Measurements from ENCODE around the gene ARHGAP26. TPM values are rescaled to one million over a fixed set of nuclear protein-coding genes. Genes with fewer than 3 reads are reported as not detected.

ARHGAP26 gene
- total RNA-seq, 4 donors from 2014 or later, result 11.1 to 36.1 (median 21.8) TPM

GRCh38 chr5:143066556-143067281 lies 296.5 kb downstream of the ARHGAP26 start:
- peaks cover 55% of the 10 kb centered on the region for H3K4me1 ChIP-seq
- H3K4me3 ChIP-seq, result no peak overlapping the region
- peak overlapping the region; percentile 49 for H3K27ac ChIP-seq
- whole genome bisulfite sequencing, result 57% methylated on average over 8 of the region's 8 CpGs
- H3K9me3 ChIP-seq, result no peaks in the 10 kb centered on the region
- no peaks in the 10 kb centered on the region for H3K27me3 ChIP-seq
- TF ChIP-seq POLR2A (IDR thresholded peaks at IDR 0.05), result no peak
- no peak for TF ChIP-seq CTCF (IDR thresholded peaks at IDR 0.05)
- TF ChIP-seq EP300 (IDR thresholded peaks at IDR 0.05), result no peak
- no peak for TF ChIP-seq POLR2AphosphoS5 (IDR thresholded peaks at IDR 0.05)
- H3K36me3 ChIP-seq, result no peaks in the 10 kb centered on the region
- no peak for DNase-seq (ENCODE audit: low spot score in 2 of 2)

GRCh38 chr5:143068712-143069111 lies 298.5 kb downstream of the ARHGAP26 start:
- DNase-seq (ENCODE audit: low spot score in 2 of 2), result no peak
- Histone ChIP-seq H3K27ac (no peak overlapping the region), H3K4me3 (no peak overlapping the region), H3K27me3 (no peaks in the 10 kb centered on the region), H3K4me1 (peaks cover 35% of the 10 kb centered on the region), H3K36me3 (no peaks in the 10 kb centered on the region), H3K9me3 (no peaks in the 10 kb centered on the region)
- no peak for TF ChIP-seq CTCF (IDR thresholded peaks at IDR 0.05)
- TF ChIP-seq EP300 (IDR thresholded peaks at IDR 0.05), result no peak
- TF ChIP-seq POLR2AphosphoS5 (IDR thresholded peaks at IDR 0.05), result no peak
- no peak for TF ChIP-seq POLR2A (IDR thresholded peaks at IDR 0.05)

GRCh38 chr5:143071927-143072326 lies 301.8 kb downstream of the ARHGAP26 start:
- DNase-seq (ENCODE audit: low spot score in 2 of 2), result no peak
- Histone ChIP-seq H3K9me3 (no peaks in the 10 kb centered on the region), H3K4me1 (peaks cover 4% of the 10 kb centered on the region), H3K4me3 (no peak overlapping the region), H3K36me3 (no peaks in the 10 kb centered on the region), H3K27me3 (no peaks in the 10 kb centered on the region), H3K27ac (no peak overlapping the region)
- TF ChIP-seq POLR2AphosphoS5 (IDR thresholded peaks at IDR 0.05), result no peak
- no peak for TF ChIP-seq CTCF (IDR thresholded peaks at IDR 0.05)
- no peak for TF ChIP-seq POLR2A (IDR thresholded peaks at IDR 0.05)
- TF ChIP-seq EP300 (IDR thresholded peaks at IDR 0.05), result no peak

- Histone ChIP-seq H3K4me3 (no peak overlapping the region), H3K27me3 (no peaks in the 10 kb centered on the region), H3K36me3 (no peaks in the 10 kb centered on the region), H3K4me1 (no peaks in the 10 kb centered on the region), H3K9me3 (no peaks in the 10 kb centered on the region), H3K27ac (no peak overlapping the region)
- DNase-seq (ENCODE audit: low spot score in 2 of 2), result no peak
- no peak for TF ChIP-seq POLR2AphosphoS5 (IDR thresholded peaks at IDR 0.05)
- TF ChIP-seq CTCF (IDR thresholded peaks at IDR 0.05), result no peak
- no peak for TF ChIP-seq POLR2A (IDR thresholded peaks at IDR 0.05)
- no peak for TF ChIP-seq EP300 (IDR thresholded peaks at IDR 0.05)
Observed at GRCh38 chr5:143072734-143073133, 302.6 kb downstream of the ARHGAP26 start.

GRCh38 chr5:143073766-143074165 lies 303.6 kb downstream of the ARHGAP26 start:
- no peak for DNase-seq (ENCODE audit: low spot score in 2 of 2)
- no peaks in the 10 kb centered on the region for H3K36me3 ChIP-seq
- H3K4me3 ChIP-seq, result no peak overlapping the region
- H3K9me3 ChIP-seq, result no peaks in the 10 kb centered on the region
- no peaks in the 10 kb centered on the region for H3K27me3 ChIP-seq
- WGBS, result 80% methylated on average over 3 of the region's 3 CpGs
- no peak overlapping the region for H3K27ac ChIP-seq
- H3K4me1 ChIP-seq, result peaks cover 9% of the 10 kb centered on the region
- TF ChIP-seq CTCF (IDR thresholded peaks at IDR 0.05) (no peak), POLR2AphosphoS5 (IDR thresholded peaks at IDR 0.05) (no peak), POLR2A (IDR thresholded peaks at IDR 0.05) (no peak), EP300 (IDR thresholded peaks at IDR 0.05) (no peak)
